Lower leg skin (tissue), 3 donors: Measurements from ENCODE around the gene EEF2KMT.

Experiments
- POLR2A ChIP-seq, 2 donors: fragments of 450-650 bp; IDR thresholded peaks; one replicate each; pipeline ENCODE4 v1.6.1; 2016 to 2017; ENCODE audit warnings: antibody characterized with exemption in 2 of 2, mild to moderate bottlenecking in 1 of 2, moderate library complexity in 1 of 2
- TF ChIP-seq, protein P1 (sequence below), 3 donors: fragments of 450-650 bp; IDR thresholded peaks; one replicate each; pipeline ENCODE4 v1.5.1; 2016; ENCODE audit warnings: antibody characterized with exemption in 3 of 3, mild to moderate bottlenecking in 3 of 3, moderate library complexity in 2 of 3

DNA sequence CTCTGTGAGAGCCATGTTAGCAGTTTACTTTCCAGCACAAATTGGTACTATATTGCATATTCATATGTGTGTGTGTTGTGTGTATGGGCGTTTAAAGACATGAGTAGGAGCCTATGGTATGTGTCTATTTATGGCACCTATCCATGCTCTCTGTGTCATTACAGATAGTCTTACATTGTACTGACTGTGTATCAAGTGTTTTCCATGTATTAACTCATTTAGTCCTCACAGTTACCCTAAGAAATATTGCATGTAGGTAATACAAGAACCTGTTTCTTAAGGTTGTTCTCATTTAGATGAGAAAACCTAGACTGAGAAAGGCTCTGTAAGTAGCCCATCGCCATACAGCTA, 24.3 kb downstream of the EEF2KMT start:
- TF ChIP-seq, protein P1, sequence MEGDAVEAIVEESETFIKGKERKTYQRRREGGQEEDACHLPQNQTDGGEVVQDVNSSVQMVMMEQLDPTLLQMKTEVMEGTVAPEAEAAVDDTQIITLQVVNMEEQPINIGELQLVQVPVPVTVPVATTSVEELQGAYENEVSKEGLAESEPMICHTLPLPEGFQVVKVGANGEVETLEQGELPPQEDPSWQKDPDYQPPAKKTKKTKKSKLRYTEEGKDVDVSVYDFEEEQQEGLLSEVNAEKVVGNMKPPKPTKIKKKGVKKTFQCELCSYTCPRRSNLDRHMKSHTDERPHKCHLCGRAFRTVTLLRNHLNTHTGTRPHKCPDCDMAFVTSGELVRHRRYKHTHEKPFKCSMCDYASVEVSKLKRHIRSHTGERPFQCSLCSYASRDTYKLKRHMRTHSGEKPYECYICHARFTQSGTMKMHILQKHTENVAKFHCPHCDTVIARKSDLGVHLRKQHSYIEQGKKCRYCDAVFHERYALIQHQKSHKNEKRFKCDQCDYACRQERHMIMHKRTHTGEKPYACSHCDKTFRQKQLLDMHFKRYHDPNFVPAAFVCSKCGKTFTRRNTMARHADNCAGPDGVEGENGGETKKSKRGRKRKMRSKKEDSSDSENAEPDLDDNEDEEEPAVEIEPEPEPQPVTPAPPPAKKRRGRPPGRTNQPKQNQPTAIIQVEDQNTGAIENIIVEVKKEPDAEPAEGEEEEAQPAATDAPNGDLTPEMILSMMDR (IDR thresholded peaks at IDR 0.05): no peak
- no peak for TF ChIP-seq POLR2A (IDR thresholded peaks at IDR 0.05)
